Glutamatergic neuron (in vitro differentiated cells): ENCODE measurements around the gene SYMPK. TPM values are rescaled to one million over a fixed set of nuclear protein-coding genes. Genes with fewer than 3 reads are reported as not detected.
A peak's percentile ranks its signal among the peaks of the same experiment; 100 is the strongest.
"Not testable (repeated sequence)": the region's sequence is repeated elsewhere in the genome, so short reads cannot be mapped to it uniquely, and the experiment has no call there.

Experiments
- DNase-seq: peaks from one replicate; pipeline ENCODE4 v3.0.0; 2022
- H3K27ac Mint-ChIP-seq: one replicate; pipeline ENCODE4 v1.8.0; 2020; ENCODE audit warnings: mild to moderate bottlenecking, mixed read lengths, inconsistent platforms; ENCODE audit not compliant: unreplicated experiment
- H3K27me3 Mint-ChIP-seq: one replicate; pipeline ENCODE4 v1.8.0; 2020; ENCODE audit warnings: mild to moderate bottlenecking, moderate library complexity, mixed read lengths, inconsistent platforms; ENCODE audit not compliant: unreplicated experiment
- H3K36me3 Mint-ChIP-seq: one replicate; pipeline ENCODE4 v1.8.0; 2020; ENCODE audit warnings: mild to moderate bottlenecking, mixed read lengths, inconsistent platforms; ENCODE audit not compliant: unreplicated experiment
- H3K4me1 Mint-ChIP-seq: one replicate; pipeline ENCODE4 v1.8.0; 2020; ENCODE audit warnings: mild to moderate bottlenecking, low read depth, mixed read lengths, inconsistent platforms; ENCODE audit not compliant: unreplicated experiment
- H3K4me3 Mint-ChIP-seq: one replicate; pipeline ENCODE4 v1.8.0; 2020; ENCODE audit warnings: mild to moderate bottlenecking, mixed read lengths, inconsistent platforms; ENCODE audit not compliant: unreplicated experiment
- H3K9me3 Mint-ChIP-seq: one replicate; pipeline ENCODE4 v1.8.0; 2020; ENCODE audit warnings: mild to moderate bottlenecking, moderate library complexity, mixed read lengths, inconsistent platforms; ENCODE audit not compliant: unreplicated experiment
- total RNA-seq: library from RNA; stranded (reverse); fragmentation: NEBNext Ultra II Directional; extraction: Animal tissue kit (Norgen Biotek cat#: 25700); gene quantifications from one replicate; pipeline ENCODE4 v1.2.1, GENCODE V29; 2021; ENCODE audit not compliant: unreplicated experiment
- TF ChIP-seq, protein P1 (sequence below): fragments of 200-600 bp; sonication (generic); IDR thresholded peaks from one replicate; pipeline ENCODE4 v1.5.0; 2021; ENCODE audit not compliant: partially characterized antibody, unreplicated experiment

The SYMPK gene
- total RNA-seq, 1 donor from 2014 or later = 78.1 TPM

GRCh38 chr19:45899919-45900589 lies 37.1 kb upstream of the SYMPK start:
- no peak for DNase-seq
- Mint-ChIP-seq H3K9me3 (peaks cover 12% of the 10 kb centered on the region), H3K4me1 (peaks cover 1% of the 10 kb centered on the region), H3K4me3 (peak overlapping the region; percentile 52), H3K36me3 (peaks cover 10% of the 10 kb centered on the region), H3K27me3 (peaks cover 13% of the 10 kb centered on the region), H3K27ac (no peak overlapping the region)
- TF ChIP-seq, protein P1, sequence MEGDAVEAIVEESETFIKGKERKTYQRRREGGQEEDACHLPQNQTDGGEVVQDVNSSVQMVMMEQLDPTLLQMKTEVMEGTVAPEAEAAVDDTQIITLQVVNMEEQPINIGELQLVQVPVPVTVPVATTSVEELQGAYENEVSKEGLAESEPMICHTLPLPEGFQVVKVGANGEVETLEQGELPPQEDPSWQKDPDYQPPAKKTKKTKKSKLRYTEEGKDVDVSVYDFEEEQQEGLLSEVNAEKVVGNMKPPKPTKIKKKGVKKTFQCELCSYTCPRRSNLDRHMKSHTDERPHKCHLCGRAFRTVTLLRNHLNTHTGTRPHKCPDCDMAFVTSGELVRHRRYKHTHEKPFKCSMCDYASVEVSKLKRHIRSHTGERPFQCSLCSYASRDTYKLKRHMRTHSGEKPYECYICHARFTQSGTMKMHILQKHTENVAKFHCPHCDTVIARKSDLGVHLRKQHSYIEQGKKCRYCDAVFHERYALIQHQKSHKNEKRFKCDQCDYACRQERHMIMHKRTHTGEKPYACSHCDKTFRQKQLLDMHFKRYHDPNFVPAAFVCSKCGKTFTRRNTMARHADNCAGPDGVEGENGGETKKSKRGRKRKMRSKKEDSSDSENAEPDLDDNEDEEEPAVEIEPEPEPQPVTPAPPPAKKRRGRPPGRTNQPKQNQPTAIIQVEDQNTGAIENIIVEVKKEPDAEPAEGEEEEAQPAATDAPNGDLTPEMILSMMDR = no peak

DNA sequence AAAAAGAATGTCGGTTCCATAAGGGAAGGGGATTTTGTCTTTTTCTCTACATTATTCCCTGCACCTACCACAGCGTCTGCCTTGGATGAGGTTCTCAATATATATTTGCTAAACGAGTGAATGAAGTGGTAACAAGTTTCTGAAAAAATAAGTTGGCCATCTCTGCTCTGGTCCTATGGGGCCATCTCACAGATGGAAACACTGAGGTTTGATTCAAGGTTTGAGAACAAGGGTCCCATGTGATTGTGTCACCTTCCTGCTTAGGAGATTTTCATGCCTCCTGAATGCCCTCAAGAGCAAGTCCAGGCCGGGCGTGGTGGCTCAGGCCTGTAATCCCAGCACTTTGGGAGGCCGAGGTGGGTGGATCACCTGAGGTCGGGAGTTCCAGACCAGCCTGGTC lies 36.3 kb upstream of the SYMPK start:
- TF ChIP-seq, protein P1 = no peak
- Mint-ChIP-seq H3K9me3 (peaks cover 12% of the 10 kb centered on the region), H3K27ac (no peak overlapping the region), H3K4me1 (peaks cover 1% of the 10 kb centered on the region), H3K4me3 (no peak overlapping the region), H3K36me3 (peaks cover 10% of the 10 kb centered on the region), H3K27me3 (peaks cover 13% of the 10 kb centered on the region)
- DNase-seq = no peak

DNA sequence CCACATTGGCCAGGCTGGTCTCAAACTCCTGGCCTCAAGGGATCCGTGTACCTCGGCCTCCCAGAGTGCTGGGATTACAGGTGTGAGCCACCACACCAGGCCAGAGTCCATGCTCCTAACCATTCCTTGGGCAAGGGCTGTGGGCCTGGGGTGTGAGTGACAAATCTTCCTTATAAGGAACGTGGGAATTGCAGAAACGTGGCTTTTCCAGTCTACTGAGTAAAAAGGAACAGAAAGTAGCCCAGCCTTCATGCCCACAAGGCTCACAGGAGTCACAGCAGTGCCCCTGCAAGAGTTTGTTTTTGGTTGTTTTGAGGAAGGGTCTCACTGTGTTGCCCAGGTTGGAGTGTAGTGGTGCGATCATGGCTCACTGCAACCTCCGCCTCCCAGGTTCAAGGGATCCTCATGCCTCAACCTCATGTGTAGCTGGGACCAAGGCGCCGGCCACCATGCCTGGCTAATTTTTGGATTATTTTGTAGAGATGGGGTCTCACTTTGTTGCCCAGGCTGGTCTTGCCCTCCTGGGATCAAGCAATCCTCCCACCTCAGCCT lies 34.4 kb upstream of the SYMPK start:
- H3K4me3 Mint-ChIP-seq = no peak overlapping the region
- peaks cover 13% of the 10 kb centered on the region for H3K9me3 Mint-ChIP-seq
- peaks cover 8% of the 10 kb centered on the region for H3K27me3 Mint-ChIP-seq
- H3K36me3 Mint-ChIP-seq = peaks cover 10% of the 10 kb centered on the region
- peaks cover 1% of the 10 kb centered on the region for H3K4me1 Mint-ChIP-seq
- TF ChIP-seq, protein P1 = no peak
- no peak for DNase-seq
- no peak overlapping the region for H3K27ac Mint-ChIP-seq

DNA sequence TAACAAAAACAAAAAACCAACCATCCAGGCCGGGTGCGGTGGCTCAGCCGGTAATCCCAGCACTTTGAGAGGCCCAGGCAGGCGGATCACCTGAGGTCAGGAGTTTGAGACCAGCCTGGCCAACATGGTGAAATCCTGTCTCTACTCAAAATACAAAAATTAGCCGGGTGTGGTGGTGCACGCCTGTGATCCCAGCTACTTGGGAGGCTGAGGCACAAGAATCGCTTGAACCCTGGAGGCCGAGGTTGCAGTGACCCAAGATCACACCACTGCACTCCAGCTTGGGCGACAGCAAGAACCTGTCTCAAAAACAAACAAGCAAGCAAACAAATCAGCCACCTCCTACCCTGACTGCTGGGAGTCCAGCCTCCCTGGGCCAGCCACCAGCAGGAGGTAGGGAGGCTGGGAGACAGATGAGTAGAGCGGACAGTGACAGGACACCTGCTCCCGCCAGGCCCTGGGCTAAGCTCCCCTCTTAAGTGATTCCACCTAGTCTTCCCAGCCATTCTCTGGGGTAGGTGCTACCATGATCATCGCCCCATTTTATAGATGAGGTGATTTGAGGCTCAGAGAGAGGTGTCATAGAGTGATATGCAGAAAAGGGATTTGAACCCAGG lies 33.1 kb upstream of the SYMPK start:
- H3K4me1 Mint-ChIP-seq, H3K9me3 Mint-ChIP-seq, H3K27ac Mint-ChIP-seq, H3K4me3 Mint-ChIP-seq, H3K36me3 Mint-ChIP-seq, H3K27me3 Mint-ChIP-seq, DNase-seq: not testable (repeated sequence)

DNA sequence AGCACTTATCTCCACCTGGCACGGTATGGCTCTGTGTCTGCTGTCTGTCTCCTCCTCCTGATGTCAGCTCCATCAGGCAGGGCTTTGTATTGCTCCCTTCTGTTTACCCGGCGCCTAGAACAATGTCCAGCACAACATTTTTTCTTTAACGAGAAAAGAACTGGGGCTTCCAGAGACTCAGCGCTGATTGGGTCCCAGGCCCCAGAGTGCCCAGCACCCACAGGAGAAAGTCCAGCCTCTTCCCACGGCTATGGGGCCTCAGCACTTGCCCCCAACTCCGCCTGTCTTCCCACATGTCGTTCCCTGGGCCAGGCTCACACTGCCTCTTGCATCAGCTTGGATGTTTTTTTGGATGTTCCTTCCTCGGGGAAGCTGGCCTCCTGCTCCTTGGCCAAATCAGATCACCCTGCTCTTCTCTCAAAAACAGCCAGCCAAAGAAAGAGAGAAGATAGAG lies 32.6 kb upstream of the SYMPK start:
- Mint-ChIP-seq H3K27me3 (no peaks in the 10 kb centered on the region), H3K4me1 (no peaks in the 10 kb centered on the region), H3K36me3 (peaks cover 6% of the 10 kb centered on the region), H3K4me3 (peak overlapping the region; percentile 30), H3K9me3 (peaks cover 6% of the 10 kb centered on the region), H3K27ac (no peak overlapping the region)
- TF ChIP-seq, protein P1 = no peak
- no peak for DNase-seq
